T-helper 1 cell treated with Interleukin-12 subunit alpha and Interleukin-12 subunit beta and Interleukin-4 antibody, amounts not matched to agents 30 ng/mL and 1 ng/mL, for 36 hours (primary cell): ENCODE data around the gene CREB5. TPM values are rescaled to one million over a fixed set of nuclear protein-coding genes. Genes with fewer than 3 reads are reported as not detected.
"Not testable (repeated sequence)": the region's sequence is repeated elsewhere in the genome, so short reads cannot be mapped to it uniquely, and the experiment has no call there.

Source experiments
- intact Hi-C: fragments of 100-400 bp; cut with micrococcal nuclease; formaldehyde crosslinking; loops from one replicate; pipeline ENCODE4 v1.15.1; 2024
- total RNA-seq: library from RNA; stranded (reverse); gene quantifications from 2 replicates; pipeline ENCODE4 v1.2.3, GENCODE V29; 2022

The CREB5 gene
- total RNA-seq, 1 donor from 2014 or later = not detected

DNA sequence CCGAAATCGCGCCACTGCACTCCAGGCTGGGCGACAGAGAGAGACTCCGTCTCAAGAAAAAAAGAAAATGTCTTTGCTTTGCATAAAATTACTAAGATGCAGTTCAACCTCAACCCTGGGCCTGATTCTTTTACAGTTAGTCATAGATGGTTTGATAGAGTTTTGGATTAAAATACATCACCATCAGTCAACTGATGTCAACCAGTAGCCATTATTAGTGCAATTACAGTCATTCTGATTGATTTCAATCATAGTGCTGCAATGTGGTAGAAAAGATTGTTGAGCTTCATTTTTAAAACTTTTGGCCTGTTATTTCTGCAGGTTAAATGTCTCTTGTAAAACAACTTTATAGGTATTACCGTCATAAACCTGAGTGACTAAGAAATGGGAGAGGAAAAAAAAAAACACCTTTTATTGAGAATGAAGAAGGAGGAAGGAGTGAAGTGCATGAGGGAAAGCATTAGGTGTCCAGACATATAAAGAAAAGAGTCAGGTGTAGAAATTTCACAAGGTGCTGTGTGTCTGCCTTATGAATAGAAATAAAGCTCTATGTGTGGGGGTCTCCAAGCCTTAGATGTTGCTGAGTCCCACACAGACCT lies 395.2 kb downstream of the CREB5 start:
- intact Hi-C loops = no loop called here

DNA sequence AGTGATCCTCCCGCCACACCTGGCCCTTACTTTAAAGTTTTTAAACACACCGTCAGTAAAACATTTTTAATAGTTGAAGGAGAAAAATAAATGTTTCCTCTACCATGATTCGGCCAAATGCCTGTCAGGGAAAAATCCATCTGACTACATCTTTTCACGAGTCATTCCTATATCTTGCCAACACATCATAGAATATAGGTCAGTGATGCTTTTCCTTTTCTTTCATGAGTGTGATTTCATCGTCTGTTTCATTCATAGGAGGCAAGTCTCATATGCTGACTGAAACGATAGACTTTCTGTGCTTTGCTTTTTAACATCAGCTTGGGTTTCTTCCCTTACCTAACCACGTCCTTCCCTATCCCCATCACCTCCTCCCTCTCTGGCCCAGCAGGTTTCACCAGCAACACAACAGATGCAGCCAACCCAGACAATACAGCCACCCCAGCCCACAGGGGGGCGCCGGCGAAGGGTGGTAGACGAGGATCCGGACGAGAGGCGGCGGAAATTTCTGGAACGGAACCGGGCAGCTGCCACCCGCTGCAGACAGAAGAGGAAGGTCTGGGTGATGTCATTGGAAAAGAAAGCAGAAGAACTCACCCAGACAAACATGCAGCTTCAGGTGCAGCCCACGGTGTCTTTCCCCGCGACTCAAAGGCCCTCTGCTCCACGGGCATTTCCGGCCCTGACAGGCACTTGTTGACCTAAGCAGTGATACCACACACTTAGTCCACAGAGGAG lies 396.6 kb downstream of the CREB5 start:
- intact Hi-C loops = no loop called here

DNA sequence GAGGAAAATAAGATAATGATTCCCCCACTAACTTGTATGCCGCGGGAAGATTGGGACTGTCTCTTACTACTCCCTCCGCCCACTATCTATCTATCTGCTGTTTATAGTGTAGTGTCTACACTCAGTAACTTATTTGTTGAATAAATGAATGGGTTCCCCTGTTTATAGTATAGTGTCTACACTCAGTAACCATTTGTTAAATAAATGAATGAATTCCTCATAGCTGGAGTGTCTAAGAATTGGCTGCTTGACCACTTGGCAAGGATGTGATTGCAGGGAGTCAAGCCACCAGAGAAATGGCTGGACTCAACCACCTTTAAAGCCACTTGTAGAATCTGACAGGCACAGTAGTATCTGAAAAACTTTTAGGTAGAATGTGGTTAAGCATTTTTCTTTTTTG lies 398.7 kb downstream of the CREB5 start:
- intact Hi-C loops = no loop called here

DNA sequence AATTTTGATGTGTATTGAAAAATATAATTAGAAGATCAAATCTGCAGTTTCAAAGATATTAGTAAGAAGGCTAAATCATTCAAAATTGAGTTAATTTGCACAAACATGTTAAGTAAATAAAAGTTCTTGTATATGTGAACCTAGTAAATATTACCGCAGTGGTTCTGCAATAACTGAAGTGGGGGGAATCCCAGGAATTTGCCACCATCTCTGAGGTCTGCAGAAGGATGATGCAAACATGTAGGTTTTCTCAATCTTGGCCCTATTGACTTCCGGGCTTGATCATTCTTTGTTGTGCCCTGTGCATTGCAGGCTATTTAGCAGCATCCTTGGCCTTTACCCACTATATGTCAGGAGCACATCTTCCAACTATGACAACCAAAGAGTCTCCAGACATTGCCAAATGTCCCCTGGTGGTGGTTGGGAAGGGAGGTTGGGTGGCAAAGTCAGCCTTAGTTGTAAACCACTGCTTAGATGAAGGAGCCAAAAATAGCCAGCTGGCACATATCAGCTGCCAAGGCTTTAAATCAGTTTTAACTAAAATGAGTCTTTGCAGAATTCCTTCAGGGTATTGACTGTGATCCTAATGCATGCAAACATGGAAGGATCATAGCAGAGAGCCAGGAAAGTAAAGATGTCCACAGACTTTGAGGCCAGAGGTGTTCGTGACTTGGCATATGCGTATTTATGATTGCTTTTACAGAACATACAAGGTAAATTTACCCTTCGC lies 399.5 kb downstream of the CREB5 start:
- intact Hi-C loops = no loop called here

DNA sequence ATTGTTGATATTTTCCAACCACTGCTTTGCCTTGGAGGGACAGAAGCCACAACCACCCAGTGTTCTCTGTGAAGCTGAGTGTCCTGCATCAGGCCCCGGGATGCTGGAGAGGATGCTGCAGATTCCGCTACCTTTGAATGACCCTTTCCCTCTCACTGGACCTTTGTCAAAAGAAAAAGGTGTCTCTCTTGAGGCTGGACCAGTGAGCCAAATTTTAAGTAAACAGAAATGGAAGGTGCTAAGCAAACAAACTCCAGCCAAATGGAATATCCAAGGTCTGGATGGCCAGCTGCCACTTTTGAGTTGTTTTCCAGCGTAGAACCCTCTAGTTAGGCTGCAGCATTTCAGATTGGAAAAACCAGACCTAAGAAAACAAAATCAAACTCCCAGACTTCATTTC lies 400.3 kb downstream of the CREB5 start:
- intact Hi-C loops = no loop called here

DNA sequence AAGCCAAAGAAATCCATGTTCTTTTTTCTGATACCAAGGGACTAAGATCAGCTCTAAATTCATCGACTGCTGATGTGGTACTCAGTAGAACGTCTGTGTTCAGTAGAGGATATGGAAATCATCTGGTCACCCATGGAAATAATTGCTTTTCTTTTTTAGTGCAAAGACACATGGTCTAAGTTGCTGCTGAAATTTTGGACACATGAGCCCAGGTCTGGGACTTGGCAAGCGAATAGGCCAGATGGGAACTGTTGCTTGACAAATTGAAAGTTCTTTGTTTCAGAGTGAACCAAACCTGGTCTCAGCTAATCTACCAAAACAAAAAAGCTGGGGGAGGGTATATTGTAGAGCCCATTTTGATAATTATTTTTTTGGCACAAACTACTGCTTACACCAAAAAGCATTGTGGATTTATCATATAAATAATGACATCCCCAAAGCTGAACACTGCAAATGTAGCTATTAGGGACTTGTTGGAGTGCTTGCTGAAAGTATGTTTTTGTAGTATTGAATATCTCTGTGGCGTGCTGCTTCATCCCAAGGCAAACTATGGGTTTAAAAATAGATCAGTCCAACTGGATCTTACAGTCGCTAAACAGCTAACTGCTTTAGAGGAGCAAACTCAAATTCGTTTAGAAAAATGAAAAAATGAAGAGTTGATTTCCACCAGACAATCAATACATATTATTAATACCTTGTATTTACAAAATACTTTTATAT lies 401.1 kb downstream of the CREB5 start:
- intact Hi-C loops = no loop called here

DNA sequence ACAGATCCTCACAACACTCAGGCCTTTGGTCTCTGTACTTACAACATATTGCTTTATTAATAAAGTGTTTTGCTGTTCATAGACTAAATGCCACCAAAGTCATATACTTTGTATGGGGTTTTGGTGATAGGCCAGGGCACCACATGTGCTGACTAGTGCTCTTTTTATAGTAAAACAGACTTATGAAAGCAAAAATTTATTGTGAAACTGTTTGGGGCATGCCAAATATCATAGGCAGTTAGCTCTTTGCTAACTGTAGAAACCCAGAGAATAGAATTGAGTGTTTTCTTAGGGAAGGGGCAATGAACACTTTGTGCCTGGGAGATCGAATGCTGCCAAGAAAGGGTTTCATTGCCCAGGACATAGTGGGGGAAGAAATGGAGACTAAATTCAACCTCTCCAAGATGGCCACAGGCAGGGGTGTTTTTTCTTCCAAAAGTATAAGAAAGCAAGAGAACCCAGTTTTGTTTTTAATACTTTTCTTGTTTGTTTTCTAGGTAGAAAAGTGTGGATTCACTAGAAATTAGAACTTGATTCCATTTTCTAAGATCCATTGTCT lies 403.1 kb downstream of the CREB5 start:
- intact Hi-C loops = no loop called here

DNA sequence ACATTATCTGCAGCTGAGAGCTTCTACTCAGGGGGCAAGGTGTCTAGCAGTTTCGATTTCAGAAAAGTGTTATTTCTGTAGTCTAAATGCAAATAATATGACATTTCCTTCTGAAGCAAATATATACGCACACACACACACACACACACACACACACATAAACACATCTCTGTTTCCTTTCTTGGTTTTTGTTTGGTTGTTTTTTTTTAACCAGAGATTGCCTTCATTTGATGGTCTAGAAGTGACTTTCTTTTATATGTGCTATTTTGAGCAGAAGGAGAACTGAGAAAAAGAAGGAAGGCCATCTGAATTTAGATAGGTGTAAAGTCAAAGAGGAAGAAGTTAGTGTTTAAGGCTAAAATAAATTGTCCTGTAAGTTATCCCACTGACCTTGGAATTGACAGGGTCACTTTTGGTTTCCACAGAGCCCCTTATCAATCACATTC lies 403.6 kb downstream of the CREB5 start:
- intact Hi-C loops = no loop called here

DNA sequence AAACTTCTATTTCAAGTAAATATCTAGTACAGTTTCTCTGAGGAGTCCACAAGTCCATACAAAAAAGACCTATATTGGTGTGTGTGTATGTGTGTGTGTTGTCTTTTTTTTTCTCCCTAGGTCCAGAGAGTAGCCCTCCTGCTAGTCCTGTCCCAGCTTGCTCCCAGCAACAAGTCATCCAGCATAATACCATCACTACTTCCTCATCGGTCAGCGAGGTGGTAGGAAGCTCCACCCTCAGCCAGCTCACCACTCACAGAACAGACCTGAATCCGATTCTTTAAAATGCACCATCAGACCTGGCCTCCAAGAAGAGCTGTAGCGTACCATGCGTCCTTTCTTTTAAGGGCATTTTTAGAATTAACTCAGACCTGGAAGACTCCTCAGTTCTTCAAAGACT lies 406.7 kb downstream of the CREB5 start:
- intact Hi-C loops = no loop called here

DNA sequence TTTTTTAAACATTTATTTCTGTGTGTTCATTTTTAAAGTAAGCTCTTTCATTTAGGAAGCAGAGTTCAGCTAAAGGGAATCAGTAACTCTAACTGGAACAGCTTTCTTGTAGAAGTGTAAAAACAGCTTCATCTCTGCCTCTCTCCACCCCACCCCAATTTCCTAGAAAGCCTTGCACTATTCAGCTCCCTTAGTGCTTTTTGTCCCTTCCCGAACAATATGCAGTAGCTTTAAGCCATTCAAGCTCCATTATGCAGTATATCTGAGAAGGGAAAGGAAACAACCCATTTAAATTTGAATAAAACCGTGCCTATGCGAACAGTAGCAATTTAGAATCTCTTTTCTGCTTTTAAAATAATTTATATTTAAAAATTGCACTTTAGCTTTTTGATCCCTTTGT lies 411.3 kb downstream of the CREB5 start:
- intact Hi-C loops = no loop called here

DNA sequence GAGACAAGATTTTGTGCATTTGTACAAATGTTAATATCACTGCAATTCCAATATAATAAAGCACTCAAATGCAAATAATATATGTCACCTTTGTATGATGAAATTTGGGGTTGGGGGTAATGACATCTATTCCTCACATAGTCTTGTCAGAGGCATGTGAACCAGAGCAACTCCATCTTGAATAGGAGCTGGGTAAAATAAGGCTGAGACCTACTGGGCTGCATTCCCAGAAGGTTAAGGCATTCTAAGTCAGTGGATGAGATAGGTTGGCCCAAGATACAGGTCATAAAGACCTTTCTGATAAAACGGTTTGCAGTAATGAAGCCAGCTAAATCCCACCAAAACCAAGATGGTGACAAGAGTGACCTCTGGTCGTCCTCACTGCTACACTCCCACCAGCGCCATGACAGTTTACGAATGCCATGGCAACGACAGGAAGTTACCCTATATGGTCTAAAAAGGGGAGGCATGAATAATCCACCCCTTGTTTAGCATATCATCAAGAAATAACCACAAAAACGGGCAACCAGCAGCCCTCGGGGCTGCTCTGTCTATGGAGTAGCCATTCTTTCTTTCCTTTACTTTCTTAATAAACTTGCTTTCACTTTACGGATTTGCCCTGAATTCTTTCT lies 413.6 kb downstream of the CREB5 start:
- intact Hi-C loops = not testable (repeated sequence)

DNA sequence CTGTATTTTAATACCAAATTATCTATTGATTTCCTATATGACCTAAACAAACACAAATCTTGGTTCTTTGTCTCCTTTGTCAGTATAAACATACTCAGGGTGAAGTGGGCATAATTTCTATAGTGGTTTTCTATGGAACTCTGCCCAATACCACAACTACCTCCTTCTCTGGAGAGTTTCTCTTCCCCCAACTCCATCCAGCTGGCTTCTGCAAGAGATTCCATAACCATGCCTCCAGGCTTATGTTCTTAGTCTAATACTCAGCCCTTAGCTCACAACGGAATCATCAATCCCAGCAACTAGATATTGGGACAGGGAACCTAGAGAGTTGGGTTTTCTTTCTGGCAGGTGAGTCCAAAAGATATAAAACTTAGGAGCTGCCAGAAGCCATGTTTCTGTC lies 418.5 kb downstream of the CREB5 start:
- intact Hi-C loops = no loop called here

DNA sequence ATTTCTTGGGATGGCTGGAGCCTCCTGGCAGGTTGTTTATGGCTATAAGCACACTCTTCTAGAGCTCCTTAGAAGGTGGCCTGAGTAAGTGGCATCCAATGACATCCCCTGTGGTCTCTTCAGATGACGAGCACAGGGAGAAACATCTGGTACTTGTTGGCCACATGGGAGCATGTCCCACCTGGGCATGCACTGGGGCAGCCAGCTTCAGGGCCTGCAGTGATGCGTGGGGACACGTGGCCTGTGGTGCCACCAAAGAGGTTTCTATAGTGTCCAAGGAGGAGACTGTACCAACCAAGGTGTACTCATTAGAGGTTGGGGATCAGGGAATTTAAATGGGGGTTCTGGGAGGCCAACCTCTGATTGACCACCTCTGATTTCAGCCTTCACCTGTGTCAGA lies 420.4 kb downstream of the CREB5 start:
- intact Hi-C loops = no loop called here

DNA sequence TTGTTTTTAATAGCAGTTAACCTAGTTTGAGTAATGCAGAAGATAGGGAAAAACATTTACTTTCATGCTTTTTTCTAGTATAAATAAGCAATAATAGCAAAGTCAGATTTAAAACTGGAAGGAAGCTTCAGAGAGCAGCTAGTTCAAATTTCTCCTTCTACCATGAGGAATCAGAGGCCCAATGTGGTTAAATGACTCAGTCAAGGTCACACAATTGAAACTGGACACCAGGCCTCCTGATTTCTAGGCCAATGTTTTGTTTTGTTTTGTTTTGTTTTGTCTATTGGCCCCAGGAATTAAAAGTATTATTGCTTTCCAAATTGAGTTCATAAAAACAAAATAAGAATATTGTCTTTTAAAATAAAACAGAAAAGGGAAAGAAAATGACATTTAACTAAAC lies 423.5 kb downstream of the CREB5 start:
- intact Hi-C loops = no loop called here

DNA sequence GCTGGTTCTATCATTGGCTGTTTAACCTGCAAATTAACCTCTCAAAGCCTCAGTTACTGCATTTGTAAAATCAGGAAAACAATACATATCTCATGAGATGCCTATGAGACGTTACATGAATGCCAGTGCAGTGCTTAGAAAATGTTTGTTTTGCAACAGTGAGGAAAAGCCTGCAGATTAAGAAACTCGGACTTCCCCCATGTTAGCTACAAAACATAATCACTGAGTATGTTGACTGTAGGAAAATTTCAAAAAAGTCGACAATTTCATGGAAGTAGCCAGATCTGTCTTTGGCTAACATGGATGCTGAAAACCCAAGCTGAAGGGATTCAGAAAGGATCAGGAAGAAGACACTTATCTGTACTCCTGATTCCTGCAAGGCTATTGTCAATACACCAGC lies 424.4 kb downstream of the CREB5 start:
- intact Hi-C loops = no loop called here

DNA sequence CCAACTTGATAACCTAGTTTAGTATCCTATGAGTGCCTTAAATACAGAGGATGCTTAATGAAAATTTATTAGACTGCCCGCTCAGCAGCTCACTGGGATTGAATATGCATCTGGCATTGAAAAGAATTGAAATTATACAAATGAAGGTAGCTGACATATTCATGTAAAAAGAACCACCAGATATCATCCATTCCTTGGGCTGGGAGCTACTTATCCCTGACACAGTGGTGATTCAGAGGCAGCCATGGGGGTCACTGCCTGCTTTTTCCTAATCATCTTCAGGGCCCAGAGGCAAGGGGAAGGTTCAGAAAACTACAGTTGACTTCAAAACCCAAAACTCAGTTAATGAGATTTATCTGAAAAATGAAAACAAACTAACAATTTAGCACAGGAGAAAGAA lies 424.9 kb downstream of the CREB5 start:
- intact Hi-C loops = no loop called here

DNA sequence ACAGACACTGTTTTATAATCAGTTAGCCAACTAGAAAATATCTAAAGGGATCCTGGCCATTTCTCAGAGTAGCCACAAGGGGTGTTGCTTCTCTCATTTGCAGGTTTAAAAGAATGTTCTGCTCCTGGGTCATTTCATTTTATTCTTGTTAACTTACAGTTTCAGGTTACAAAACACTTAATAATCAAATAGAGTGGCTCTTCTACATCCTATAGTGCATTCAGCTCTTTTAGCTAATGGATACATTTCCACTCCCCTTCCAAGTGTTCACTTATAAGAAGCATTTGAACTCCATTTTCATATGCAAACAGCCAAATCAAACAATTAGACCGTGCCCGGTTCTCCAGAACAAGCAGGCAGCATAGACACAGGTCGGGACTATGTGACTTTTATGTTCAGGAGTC lies 428.3 kb downstream of the CREB5 start:
- intact Hi-C loops = no loop called here

DNA sequence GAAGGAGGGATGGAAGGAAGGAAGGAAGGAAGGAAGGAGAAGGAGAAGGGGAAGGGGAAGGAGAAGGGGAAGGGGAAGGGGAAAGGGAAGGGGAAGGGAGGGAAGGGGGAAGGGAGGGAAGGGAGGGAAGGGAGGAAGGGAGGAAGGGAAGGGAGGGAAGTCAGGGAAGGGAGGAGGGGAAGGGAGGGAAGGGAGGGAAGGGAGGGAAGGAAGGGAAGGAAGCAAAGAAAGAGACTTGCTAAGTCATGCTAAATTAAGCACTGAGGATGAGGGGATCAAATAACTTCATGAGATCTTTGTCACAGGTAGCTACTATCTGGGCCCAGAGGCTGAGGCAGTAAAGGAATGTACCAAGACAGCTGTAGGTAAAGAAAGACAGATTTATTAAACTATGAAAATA lies 429.4 kb downstream of the CREB5 start:
- intact Hi-C loops = no loop called here

DNA sequence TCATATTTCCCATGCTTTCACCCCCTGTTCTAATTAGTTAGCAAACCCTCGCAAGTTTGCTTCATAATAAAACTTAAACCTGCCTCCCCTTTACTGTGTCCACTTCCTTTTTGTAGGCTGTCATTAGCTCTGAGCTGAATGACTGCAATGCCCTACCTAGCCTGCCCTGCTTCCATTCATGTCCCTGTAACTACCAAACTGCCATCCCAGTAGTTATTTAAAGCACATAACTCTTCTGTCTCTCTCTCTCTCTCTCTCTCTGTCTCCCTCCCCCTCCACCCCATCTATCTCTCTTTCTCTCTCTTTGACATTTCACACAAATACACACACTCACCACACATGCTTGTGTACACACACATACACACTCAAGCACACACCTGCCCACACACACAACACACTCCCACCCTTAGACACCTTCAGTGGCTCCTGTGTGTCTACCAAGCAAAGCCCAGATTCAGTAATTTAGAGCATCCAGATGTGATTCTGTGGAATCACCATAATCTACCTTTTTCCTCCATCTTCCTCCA lies 430.5 kb downstream of the CREB5 start:
- intact Hi-C loops = no loop called here

DNA sequence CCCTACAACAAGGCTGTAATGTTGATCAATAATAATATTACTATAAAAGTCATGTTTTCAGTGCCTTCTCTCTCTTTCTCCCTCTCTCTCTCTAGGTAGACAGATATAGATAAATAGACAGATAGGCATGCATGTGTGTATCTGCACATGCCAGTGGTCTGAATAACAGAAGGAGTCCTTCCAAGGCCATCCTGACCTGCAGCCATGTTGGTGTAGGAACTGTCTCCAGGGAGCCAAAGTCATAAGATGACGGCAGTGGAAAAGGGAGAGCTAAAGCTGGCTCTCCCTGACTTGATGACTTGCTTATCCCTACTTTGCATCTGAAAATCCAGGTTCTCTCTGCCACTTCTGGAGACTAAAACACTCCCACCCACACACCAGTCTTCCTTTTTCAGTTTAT lies 432.8 kb downstream of the CREB5 start:
- intact Hi-C loops = no loop called here

DNA sequence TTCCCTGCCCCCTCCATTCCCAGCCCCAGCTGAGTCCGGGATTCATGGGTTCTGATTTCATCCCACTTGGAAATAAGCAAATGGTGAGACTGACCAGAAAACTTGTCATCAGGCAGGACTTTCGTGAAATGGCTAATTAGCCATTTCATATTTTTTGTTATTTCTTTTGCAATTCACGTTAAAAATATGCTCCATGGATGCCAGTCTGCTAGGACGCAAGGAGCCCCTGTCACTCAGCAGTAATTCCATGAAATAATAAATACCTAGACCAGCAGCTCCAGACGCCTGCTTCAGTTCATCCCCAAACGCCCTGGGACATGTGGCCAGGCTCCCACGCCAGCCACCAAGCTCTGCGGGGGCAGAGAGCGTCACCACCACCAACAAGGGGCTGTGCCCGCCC lies 434.9 kb downstream of the CREB5 start:
- intact Hi-C loops = no loop called here
